Mammary epithelial cell (primary cell): ENCODE measurements around the gene MZB1.

Experiments used
- EZH2 ChIP-seq: IDR thresholded peaks from 2 replicates; pipeline ENCODE4 v1.6.1; 2012; ENCODE audit warnings: low read length, inconsistent platforms, borderline replicate concordance
- TF ChIP-seq, protein P1 (sequence below), 2 donors: IDR thresholded peaks in 1 of 2; conservative IDR thresholded peaks in 1 of 2; 2 replicates each; pipeline ENCODE4 v1.5.1; 2011 to 2012; ENCODE audit warnings: inconsistent platforms in 2 of 2, low read length in 2 of 2, mild to moderate bottlenecking in 2 of 2, control low read depth in 1 of 2, low read depth in 1 of 2; ENCODE audit not compliant: insufficient read depth in 1 of 2; ENCODE audit errors: extremely low read depth in 1 of 2

DNA sequence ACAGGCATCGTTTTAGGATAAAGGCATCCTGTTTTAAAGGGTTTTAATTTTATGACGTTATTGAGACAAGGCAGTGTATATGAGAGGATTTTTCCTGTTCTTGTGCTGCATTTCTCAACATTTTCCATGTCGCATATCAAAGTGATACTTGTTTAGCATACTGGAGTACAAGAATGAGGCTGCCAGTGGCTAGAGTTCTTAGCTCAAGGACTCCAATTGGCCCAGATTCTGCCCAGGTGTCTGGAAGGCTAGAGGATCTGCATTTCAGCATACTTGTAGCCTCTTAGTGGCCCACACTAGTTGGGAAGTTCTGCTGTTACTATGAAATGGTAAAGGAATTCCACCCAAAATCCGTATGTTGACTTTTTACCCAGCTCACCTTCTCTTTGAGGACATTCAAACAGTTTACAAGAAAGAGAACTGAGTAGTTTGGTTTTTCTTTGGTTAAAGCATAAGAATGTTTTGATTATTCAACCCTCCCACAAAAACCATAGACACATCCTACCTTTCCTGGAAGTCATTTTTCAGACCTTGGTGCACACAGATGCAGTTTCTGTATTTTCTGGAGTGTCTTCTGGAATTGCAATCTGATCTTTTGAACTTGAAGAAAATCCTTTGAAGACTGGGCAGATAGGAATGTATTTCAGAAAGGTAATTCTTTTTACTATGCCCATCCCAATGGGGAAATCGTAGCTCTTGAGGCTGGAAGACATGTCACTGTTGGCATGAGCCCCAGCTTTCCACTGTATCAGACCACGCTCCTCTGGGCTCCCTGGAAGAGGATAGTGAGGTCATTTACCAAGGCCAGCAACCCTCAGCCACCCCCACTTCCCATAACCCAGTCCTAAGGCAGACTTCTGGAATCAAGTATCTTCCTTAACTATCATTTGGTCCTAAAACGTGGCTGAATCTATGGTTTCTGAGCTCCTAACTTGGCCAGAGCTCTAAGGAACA lies 18.0 kb downstream of the MZB1 start:
- TF ChIP-seq, protein P1, sequence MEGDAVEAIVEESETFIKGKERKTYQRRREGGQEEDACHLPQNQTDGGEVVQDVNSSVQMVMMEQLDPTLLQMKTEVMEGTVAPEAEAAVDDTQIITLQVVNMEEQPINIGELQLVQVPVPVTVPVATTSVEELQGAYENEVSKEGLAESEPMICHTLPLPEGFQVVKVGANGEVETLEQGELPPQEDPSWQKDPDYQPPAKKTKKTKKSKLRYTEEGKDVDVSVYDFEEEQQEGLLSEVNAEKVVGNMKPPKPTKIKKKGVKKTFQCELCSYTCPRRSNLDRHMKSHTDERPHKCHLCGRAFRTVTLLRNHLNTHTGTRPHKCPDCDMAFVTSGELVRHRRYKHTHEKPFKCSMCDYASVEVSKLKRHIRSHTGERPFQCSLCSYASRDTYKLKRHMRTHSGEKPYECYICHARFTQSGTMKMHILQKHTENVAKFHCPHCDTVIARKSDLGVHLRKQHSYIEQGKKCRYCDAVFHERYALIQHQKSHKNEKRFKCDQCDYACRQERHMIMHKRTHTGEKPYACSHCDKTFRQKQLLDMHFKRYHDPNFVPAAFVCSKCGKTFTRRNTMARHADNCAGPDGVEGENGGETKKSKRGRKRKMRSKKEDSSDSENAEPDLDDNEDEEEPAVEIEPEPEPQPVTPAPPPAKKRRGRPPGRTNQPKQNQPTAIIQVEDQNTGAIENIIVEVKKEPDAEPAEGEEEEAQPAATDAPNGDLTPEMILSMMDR (conservative IDR thresholded peaks at IDR 0.05 in 1 of 2, IDR thresholded peaks at IDR 0.05 in 1 of 2; ENCODE audit: extremely low read depth in 1 of 2, insufficient read depth in 1 of 2, low read depth in 1 of 2, low read length in 2 of 2): no peak
- TF ChIP-seq EZH2: no peak
